KMS-11 (cell line): ENCODE measurements around the gene ARHGEF3.

ENCODE experiments used
- H2AFZ ChIP-seq: fragments of 200-600 bp; sonication (generic); 2 replicates; pipeline ENCODE4 v1.6.1; 2016; ENCODE audit warnings: antibody characterized with exemption, mixed run types, low read depth
- H3K27ac ChIP-seq: fragments of 200-600 bp; sonication (generic); 2 replicates; pipeline ENCODE4 v1.6.1; 2016; ENCODE audit warnings: mild to moderate bottlenecking, mixed run types
- H3K27me3 ChIP-seq: fragments of 200-600 bp; sonication (generic); 2 replicates; pipeline ENCODE4 v1.6.1; 2017; ENCODE audit warnings: mild to moderate bottlenecking, low read depth, mixed run types, moderate library complexity; ENCODE audit not compliant: insufficient read depth
- H3K36me3 ChIP-seq: fragments of 200-600 bp; sonication (generic); 2 replicates; pipeline ENCODE4 v1.6.1; 2017; ENCODE audit warnings: mild to moderate bottlenecking, mixed run types; ENCODE audit not compliant: insufficient read depth
- H3K4me1 ChIP-seq: fragments of 200-600 bp; sonication (generic); 2 replicates; pipeline ENCODE4 v1.6.1; 2016; ENCODE audit warnings: mild to moderate bottlenecking, low read depth, mixed run types; ENCODE audit not compliant: poor library complexity, severe bottlenecking
- H3K4me2 ChIP-seq: fragments of 200-600 bp; sonication (generic); 2 replicates; pipeline ENCODE4 v1.7.0; 2016; ENCODE audit warnings: mild to moderate bottlenecking, mixed run types
- H3K4me3 ChIP-seq: fragments of 200-600 bp; sonication (generic); IDR thresholded peaks from 2 replicates; pipeline ENCODE4 v1.6.1; 2017; ENCODE audit warnings: low read depth, low read length, mixed read lengths; ENCODE audit not compliant: insufficient read depth
- H3K79me2 ChIP-seq: fragments of 200-600 bp; sonication (generic); 2 replicates; pipeline ENCODE4 v1.6.1; 2016; ENCODE audit warnings: low read depth, mixed run types; ENCODE audit not compliant: insufficient read depth
- H3K9ac ChIP-seq: fragments of 200-600 bp; sonication (generic); 2 replicates; pipeline ENCODE4 v1.6.1; 2016; ENCODE audit warnings: mild to moderate bottlenecking, mixed run types
- H4K20me1 ChIP-seq: fragments of 200-600 bp; sonication (generic); 2 replicates; pipeline ENCODE4 v1.6.1; 2016; ENCODE audit warnings: mild to moderate bottlenecking, mixed run types; ENCODE audit not compliant: insufficient read depth
- TF ChIP-seq, protein P1 (sequence below): fragments of 200-600 bp; sonication (generic); conservative IDR thresholded peaks from 2 replicates; pipeline ENCODE4 v1.6.1; 2017; ENCODE audit warnings: low read depth, mild to moderate bottlenecking, antibody characterized with exemption, low read length, moderate library complexity, mixed read lengths

Gene ARHGEF3

GRCh38 chr3:56742887-56743286, 58.9 kb downstream of the ARHGEF3 start:
- H3K4me1 ChIP-seq = no peaks in the 10 kb centered on the region
- TF ChIP-seq, protein P1, sequence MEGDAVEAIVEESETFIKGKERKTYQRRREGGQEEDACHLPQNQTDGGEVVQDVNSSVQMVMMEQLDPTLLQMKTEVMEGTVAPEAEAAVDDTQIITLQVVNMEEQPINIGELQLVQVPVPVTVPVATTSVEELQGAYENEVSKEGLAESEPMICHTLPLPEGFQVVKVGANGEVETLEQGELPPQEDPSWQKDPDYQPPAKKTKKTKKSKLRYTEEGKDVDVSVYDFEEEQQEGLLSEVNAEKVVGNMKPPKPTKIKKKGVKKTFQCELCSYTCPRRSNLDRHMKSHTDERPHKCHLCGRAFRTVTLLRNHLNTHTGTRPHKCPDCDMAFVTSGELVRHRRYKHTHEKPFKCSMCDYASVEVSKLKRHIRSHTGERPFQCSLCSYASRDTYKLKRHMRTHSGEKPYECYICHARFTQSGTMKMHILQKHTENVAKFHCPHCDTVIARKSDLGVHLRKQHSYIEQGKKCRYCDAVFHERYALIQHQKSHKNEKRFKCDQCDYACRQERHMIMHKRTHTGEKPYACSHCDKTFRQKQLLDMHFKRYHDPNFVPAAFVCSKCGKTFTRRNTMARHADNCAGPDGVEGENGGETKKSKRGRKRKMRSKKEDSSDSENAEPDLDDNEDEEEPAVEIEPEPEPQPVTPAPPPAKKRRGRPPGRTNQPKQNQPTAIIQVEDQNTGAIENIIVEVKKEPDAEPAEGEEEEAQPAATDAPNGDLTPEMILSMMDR = no peak
- no peaks in the 10 kb centered on the region for H4K20me1 ChIP-seq
- no peak overlapping the region for H3K9ac ChIP-seq
- no peaks in the 10 kb centered on the region for H3K27me3 ChIP-seq
- no peaks in the 10 kb centered on the region for H3K36me3 ChIP-seq
- no peak overlapping the region for H3K4me2 ChIP-seq
- H2AFZ ChIP-seq = no peak overlapping the region
- H3K4me3 ChIP-seq = no peak overlapping the region
- H3K27ac ChIP-seq = no peak overlapping the region
- no peaks in the 10 kb centered on the region for H3K79me2 ChIP-seq

DNA sequence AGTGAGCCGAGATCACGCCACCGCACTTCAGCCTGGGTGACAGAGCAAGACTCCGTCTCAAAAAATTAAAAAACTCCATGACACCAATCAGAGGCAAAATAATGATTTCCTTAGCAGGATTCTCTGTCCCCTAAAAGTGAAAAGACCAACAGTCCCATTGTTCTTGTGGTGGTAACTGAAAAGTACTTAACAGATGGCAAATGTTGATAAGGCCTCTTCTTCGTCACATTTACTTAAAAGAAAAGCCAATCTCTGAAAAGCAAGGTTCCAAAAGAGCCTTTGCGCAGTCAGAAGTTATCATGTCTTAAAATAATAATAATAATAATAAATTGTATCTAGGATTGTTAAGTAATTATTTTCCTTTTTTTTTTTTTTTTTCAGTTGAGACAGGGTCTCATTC, 62.7 kb downstream of the ARHGEF3 start:
- no peak overlapping the region for H3K4me3 ChIP-seq
- H3K27ac ChIP-seq = no peak overlapping the region
- no peak overlapping the region for H2AFZ ChIP-seq
- H3K4me1 ChIP-seq = no peaks in the 10 kb centered on the region
- H3K4me2 ChIP-seq = no peak overlapping the region
- H3K27me3 ChIP-seq = no peaks in the 10 kb centered on the region
- H3K9ac ChIP-seq = no peak overlapping the region
- no peaks in the 10 kb centered on the region for H3K79me2 ChIP-seq
- TF ChIP-seq, protein P1 = no peak
- no peaks in the 10 kb centered on the region for H4K20me1 ChIP-seq
- no peaks in the 10 kb centered on the region for H3K36me3 ChIP-seq

- Histone ChIP-seq H3K27me3 (no peaks in the 10 kb centered on the region), H3K36me3 (no peaks in the 10 kb centered on the region), H2AFZ (no peak overlapping the region), H3K4me3 (no peak overlapping the region), H3K27ac (no peak overlapping the region), H3K4me1 (no peaks in the 10 kb centered on the region), H3K4me2 (no peak overlapping the region), H3K79me2 (no peaks in the 10 kb centered on the region), H4K20me1 (no peaks in the 10 kb centered on the region), H3K9ac (no peak overlapping the region)
- TF ChIP-seq, protein P1 = no peak
Measured at GRCh38 chr3:56737006-56737405, 64.7 kb downstream of the ARHGEF3 start.

DNA sequence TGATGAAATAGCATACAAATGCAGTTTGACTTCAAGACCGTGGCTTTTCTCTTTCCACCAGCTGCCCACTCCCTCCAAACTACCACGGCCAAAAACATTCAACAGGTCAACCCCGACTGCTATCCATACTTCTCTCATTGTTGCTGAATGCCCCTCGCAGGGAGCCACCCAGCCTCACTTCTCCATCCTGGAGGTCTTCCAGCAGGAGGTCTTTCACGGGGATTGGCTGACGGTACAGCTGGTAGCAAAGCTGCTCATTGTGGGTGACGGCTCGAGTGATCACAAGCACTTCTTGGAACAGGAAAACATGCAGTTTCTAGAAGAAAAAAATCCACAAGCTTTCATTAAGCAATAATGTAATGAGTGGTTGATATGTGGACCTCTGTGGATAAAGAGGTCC, 69.6 kb downstream of the ARHGEF3 start:
- Histone ChIP-seq H4K20me1 (no peaks in the 10 kb centered on the region), H3K27me3 (no peaks in the 10 kb centered on the region), H3K79me2 (no peaks in the 10 kb centered on the region), H3K4me2 (no peak overlapping the region), H3K4me1 (peaks cover 15% of the 10 kb centered on the region), H3K27ac (no peak overlapping the region), H3K9ac (no peak overlapping the region), H2AFZ (no peak overlapping the region), H3K36me3 (no peaks in the 10 kb centered on the region), H3K4me3 (no peak overlapping the region)
- TF ChIP-seq, protein P1 = no peak
